HEK293 (cell line): ENCODE results near the gene ATP5F1D.

Experiments
- HOXA7 ChIP-seq: sonication (generic); formaldehyde crosslinking; IDR thresholded peaks from 2 replicates; pipeline ENCODE4 v1.8.1; 2022; ENCODE audit warnings: missing genetic modification reagents, borderline replicate concordance
- KLF10 ChIP-seq: fragments of 450-650 bp; IDR thresholded peaks from 2 replicates; pipeline ENCODE4 v1.5.1; 2018; ENCODE audit warnings: missing biosample characterization, mild to moderate bottlenecking, missing genetic modification characterization
- MZF1 ChIP-seq: fragments of 450-650 bp; formaldehyde crosslinking; IDR thresholded peaks from 2 replicates; pipeline ENCODE4 v1.5.1; 2017; ENCODE audit warnings: missing biosample characterization, missing genetic modification characterization, borderline replicate concordance
- ZEB2 ChIP-seq: fragments of 450-650 bp; formaldehyde crosslinking; IDR thresholded peaks from 2 replicates; pipeline ENCODE4 v1.5.1; 2016; ENCODE audit warnings: missing biosample characterization, missing genetic modification characterization
- TF ChIP-seq, protein P1 (sequence below): fragments of 450-650 bp; formaldehyde crosslinking; IDR thresholded peaks from 2 replicates; pipeline ENCODE4 v1.5.1; 2016; ENCODE audit warnings: missing biosample characterization, missing genetic modification characterization
- TF ChIP-seq, protein P2 (sequence below): fragments of 450-650 bp; formaldehyde crosslinking; IDR thresholded peaks from 2 replicates; pipeline ENCODE4 v1.5.1; 2016; ENCODE audit warnings: missing biosample characterization, missing genetic modification characterization

GRCh38 chr19:1289686-1290025, 48.1 kb downstream of the ATP5F1D start:
- TF ChIP-seq, protein P1, sequence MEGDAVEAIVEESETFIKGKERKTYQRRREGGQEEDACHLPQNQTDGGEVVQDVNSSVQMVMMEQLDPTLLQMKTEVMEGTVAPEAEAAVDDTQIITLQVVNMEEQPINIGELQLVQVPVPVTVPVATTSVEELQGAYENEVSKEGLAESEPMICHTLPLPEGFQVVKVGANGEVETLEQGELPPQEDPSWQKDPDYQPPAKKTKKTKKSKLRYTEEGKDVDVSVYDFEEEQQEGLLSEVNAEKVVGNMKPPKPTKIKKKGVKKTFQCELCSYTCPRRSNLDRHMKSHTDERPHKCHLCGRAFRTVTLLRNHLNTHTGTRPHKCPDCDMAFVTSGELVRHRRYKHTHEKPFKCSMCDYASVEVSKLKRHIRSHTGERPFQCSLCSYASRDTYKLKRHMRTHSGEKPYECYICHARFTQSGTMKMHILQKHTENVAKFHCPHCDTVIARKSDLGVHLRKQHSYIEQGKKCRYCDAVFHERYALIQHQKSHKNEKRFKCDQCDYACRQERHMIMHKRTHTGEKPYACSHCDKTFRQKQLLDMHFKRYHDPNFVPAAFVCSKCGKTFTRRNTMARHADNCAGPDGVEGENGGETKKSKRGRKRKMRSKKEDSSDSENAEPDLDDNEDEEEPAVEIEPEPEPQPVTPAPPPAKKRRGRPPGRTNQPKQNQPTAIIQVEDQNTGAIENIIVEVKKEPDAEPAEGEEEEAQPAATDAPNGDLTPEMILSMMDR (tag by site-specific recombination) = no peak
- TF ChIP-seq, protein P2, sequence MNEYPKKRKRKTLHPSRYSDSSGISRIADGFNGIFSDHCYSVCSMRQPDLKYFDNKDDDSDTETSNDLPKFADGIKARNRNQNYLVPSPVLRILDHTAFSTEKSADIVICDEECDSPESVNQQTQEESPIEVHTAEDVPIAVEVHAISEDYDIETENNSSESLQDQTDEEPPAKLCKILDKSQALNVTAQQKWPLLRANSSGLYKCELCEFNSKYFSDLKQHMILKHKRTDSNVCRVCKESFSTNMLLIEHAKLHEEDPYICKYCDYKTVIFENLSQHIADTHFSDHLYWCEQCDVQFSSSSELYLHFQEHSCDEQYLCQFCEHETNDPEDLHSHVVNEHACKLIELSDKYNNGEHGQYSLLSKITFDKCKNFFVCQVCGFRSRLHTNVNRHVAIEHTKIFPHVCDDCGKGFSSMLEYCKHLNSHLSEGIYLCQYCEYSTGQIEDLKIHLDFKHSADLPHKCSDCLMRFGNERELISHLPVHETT (tag by site-specific recombination) = no peak
- no peak for TF ChIP-seq ZEB2 (tag by site-specific recombination)
- no peak for TF ChIP-seq MZF1 (tag by site-specific recombination)
- TF ChIP-seq KLF10 = no peak
- no peak for TF ChIP-seq HOXA7 (CRISPR knock-in tag)
